Left forelimb (tissue), 1 donor: ENCODE measurements around the gene SMAGP.
A peak's percentile ranks its signal among the peaks of the same experiment; 100 is the strongest.
"Not testable (repeated sequence)": the region's sequence is repeated elsewhere in the genome, so short reads cannot be mapped to it uniquely, and the experiment has no call there.

ENCODE experiments used
- DNase-seq: peaks from one replicate; pipeline ENCODE4 v3.0.0-alpha.2; 2018; ENCODE audit warnings: low spot score

Gene SMAGP

GRCh38 chr12:51225234-51225633 is 45.0 kb downstream of the SMAGP start:
- DNase-seq, result no peak

- no peak for DNase-seq
Observed at GRCh38 chr12:51224625-51225024, 45.6 kb downstream of the SMAGP start.

- no peak for DNase-seq
Observed at GRCh38 chr12:51222461-51222860, 47.8 kb downstream of the SMAGP start.

GRCh38 chr12:51219857-51220256 is 50.4 kb downstream of the SMAGP start:
- DNase-seq, result not testable (repeated sequence)

GRCh38 chr12:51219322-51219721 is 50.9 kb downstream of the SMAGP start:
- DNase-seq, result no peak

- DNase-seq, result no peak
Observed at GRCh38 chr12:51218607-51219161, 51.5 kb downstream of the SMAGP start.

GRCh38 chr12:51217968-51218606 is 52.1 kb downstream of the SMAGP start, which contains the start of gene POU6F1:
Gene POU6F1 (minus strand): TSS chr12:51218062. CDS start chr12:51206836, 11,226 bp downstream.
- DNase-seq, result peak; percentile 88

GRCh38 chr12:51217133-51217967 is 52.9 kb downstream of the SMAGP start:
- DNase-seq, result peak; percentile 74

GRCh38 chr12:51216642-51217041 is 53.6 kb downstream of the SMAGP start:
- DNase-seq, result no peak

- DNase-seq, result no peak
Observed at GRCh38 chr12:51214895-51215294, 55.3 kb downstream of the SMAGP start.

- no peak for DNase-seq
Observed at GRCh38 chr12:51210690-51211395, 59.4 kb downstream of the SMAGP start.

GRCh38 chr12:51209259-51209658 is 61.0 kb downstream of the SMAGP start:
- no peak for DNase-seq

- no peak for DNase-seq
Observed at GRCh38 chr12:51208016-51208660, 62.1 kb downstream of the SMAGP start.

- DNase-seq, result no peak
Observed at GRCh38 chr12:51205350-51205749, 64.9 kb downstream of the SMAGP start.

GRCh38 chr12:51202718-51203117 is 67.5 kb downstream of the SMAGP start:
- DNase-seq, result no peak

GRCh38 chr12:51200806-51201205 is 69.4 kb downstream of the SMAGP start:
- no peak for DNase-seq

- no peak for DNase-seq
Observed at GRCh38 chr12:51200156-51200555, 70.1 kb downstream of the SMAGP start.

- DNase-seq, result no peak
Observed at GRCh38 chr12:51199366-51199945, 70.8 kb downstream of the SMAGP start.

GRCh38 chr12:51198568-51199365 is 71.4 kb downstream of the SMAGP start:
- DNase-seq, result no peak

GRCh38 chr12:51197736-51198567 is 72.3 kb downstream of the SMAGP start:
- no peak for DNase-seq
